ENCODE data around the gene FCER2.

GRCh38 chr19:7670790-7671189 is 31.1 kb downstream of the FCER2 start:
- no peak for TF ChIP-seq POLR2AphosphoS5 (IDR thresholded peaks at IDR 0.05; ENCODE audit: low read depth, low read length)
- no peak for TF ChIP-seq TAF1 (IDR thresholded peaks at IDR 0.05; ENCODE audit: low read depth, low read length)
- TF ChIP-seq POLR2A (IDR thresholded peaks at IDR 0.05; ENCODE audit: low read depth, low read length): no peak
- no peak for TF ChIP-seq PAX5 (IDR thresholded peaks at IDR 0.05; ENCODE audit: insufficient read depth, low read length, severe bottlenecking)
- no peak for TF ChIP-seq POU2F2 (IDR thresholded peaks at IDR 0.05; ENCODE audit: low read depth, low read length)
- no peak for TF ChIP-seq SPI1 (IDR thresholded peaks at IDR 0.05; ENCODE audit: low read depth, low read length)

All from GM12891 (cell line).